22Rv1 (cell line): ENCODE data around the gene TUBGCP3.

ENCODE experiments used
- H3K27ac ChIP-seq: fragments of 450-650 bp; 2 replicates; pipeline ENCODE4 v1.5.1; 2017
- CTCF ChIP-seq: fragments of 450-650 bp; IDR thresholded peaks from 2 replicates; pipeline ENCODE4 v1.5.1; 2017; ENCODE audit warnings: mild to moderate bottlenecking
- ZFX ChIP-seq: fragments of 450-650 bp; IDR thresholded peaks from 2 replicates; pipeline ENCODE4 v1.6.1; 2017; ENCODE audit warnings: antibody characterized with exemption, borderline replicate concordance

TUBGCP3 gene

GRCh38 chr13:112582263-112582662 lies 5.7 kb downstream of the TUBGCP3 start:
- no peak overlapping the region for H3K27ac ChIP-seq

GRCh38 chr13:112580912-112581311 lies 7.0 kb downstream of the TUBGCP3 start:
- no peak for TF ChIP-seq CTCF
- TF ChIP-seq ZFX = no peak
- no peak overlapping the region for H3K27ac ChIP-seq

More at GRCh38 chr13:112582263-112582662, 5.7 kb downstream of the TUBGCP3 start:
- TF ChIP-seq CTCF (no peak), ZFX (no peak)

GRCh38 chr13:112580211-112580610 lies 7.7 kb downstream of the TUBGCP3 start:
- TF ChIP-seq CTCF = no peak
- H3K27ac ChIP-seq = no peak overlapping the region

- TF ChIP-seq CTCF (no peak), ZFX (no peak)
- H3K27ac ChIP-seq = no peak overlapping the region
Observed at GRCh38 chr13:112579310-112579843, 8.6 kb downstream of the TUBGCP3 start.

- TF ChIP-seq CTCF (no peak), ZFX (no peak)
- no peak overlapping the region for H3K27ac ChIP-seq
Observed at GRCh38 chr13:112576768-112577167, 11.2 kb downstream of the TUBGCP3 start.

- no peak overlapping the region for H3K27ac ChIP-seq
- TF ChIP-seq CTCF (no peak), ZFX (no peak)
Observed at GRCh38 chr13:112576191-112576590, 11.8 kb downstream of the TUBGCP3 start.

GRCh38 chr13:112575675-112576074 lies 12.3 kb downstream of the TUBGCP3 start:
- H3K27ac ChIP-seq = no peak overlapping the region
- TF ChIP-seq CTCF (no peak), ZFX (no peak)
